Measurements from ENCODE around the gene DNASE1L1. TPM values are rescaled to one million over a fixed set of nuclear protein-coding genes. Genes with fewer than 3 reads are reported as not detected.
A peak's percentile ranks its signal among the peaks of the same experiment; 100 is the strongest.

Gene DNASE1L1
- total and polyA plus RNA-seq, 2 of the 13 experiments (the other 11 are each of a cell fraction or from before 2014, with no cell fraction given) = 4.7 to 12.3 TPM

DNA sequence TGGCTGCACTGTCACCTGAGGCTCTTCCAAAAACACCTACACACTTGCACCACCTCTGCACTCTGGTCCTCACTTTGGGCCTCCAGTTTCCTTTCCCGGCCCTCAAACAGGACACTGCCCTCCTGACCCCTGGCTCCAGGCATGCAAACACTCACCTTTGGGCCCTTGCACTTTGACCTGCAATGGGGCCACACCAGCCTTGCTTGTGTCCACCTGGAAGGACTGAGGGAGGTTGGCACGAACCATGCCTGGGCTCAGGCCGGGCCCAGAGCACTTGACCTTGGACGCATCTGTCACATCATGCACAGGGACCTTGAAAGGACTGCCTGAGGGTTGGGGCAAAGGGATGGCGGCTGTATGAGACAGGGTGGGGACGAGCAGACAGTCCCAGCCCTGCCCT, 50.2 kb downstream of the DNASE1L1 start (continued):
- TF ChIP-seq, protein P1, sequence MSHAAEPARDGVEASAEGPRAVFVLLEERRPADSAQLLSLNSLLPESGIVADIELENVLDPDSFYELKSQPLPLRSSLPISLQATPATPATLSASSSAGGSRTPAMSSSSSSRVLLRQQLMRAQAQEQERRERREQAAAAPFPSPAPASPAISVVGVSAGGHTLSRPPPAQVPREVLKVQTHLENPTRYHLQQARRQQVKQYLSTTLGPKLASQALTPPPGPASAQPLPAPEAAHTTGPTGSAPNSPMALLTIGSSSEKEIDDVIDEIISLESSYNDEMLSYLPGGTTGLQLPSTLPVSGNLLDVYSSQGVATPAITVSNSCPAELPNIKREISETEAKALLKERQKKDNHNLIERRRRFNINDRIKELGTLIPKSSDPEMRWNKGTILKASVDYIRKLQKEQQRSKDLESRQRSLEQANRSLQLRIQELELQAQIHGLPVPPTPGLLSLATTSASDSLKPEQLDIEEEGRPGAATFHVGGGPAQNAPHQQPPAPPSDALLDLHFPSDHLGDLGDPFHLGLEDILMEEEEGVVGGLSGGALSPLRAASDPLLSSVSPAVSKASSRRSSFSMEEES (CRISPR knock-in tag; IDR thresholded peaks at IDR 0.05) = no peak
- no peak for TF ChIP-seq MXD4 (CRISPR knock-in tag; IDR thresholded peaks at IDR 0.05)
- no peak for TF ChIP-seq NONO (IDR thresholded peaks at IDR 0.05)
- 0 out of 2 replicates have a peak, but pooled peaks have one; percentile 48 for TF ChIP-seq NONO (CRISPR knock-in tag; conservative IDR thresholded peaks at IDR 0.05)
- TF ChIP-seq NFATC3 (CRISPR knock-in tag; IDR thresholded peaks at IDR 0.05) = no peak
- TF ChIP-seq, protein P2, sequence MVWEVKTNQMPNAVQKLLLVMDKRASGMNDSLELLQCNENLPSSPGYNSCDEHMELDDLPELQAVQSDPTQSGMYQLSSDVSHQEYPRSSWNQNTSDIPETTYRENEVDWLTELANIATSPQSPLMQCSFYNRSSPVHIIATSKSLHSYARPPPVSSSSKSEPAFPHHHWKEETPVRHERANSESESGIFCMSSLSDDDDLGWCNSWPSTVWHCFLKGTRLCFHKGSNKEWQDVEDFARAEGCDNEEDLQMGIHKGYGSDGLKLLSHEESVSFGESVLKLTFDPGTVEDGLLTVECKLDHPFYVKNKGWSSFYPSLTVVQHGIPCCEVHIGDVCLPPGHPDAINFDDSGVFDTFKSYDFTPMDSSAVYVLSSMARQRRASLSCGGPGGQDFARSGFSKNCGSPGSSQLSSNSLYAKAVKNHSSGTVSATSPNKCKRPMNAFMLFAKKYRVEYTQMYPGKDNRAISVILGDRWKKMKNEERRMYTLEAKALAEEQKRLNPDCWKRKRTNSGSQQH (CRISPR knock-in tag; IDR thresholded peaks at IDR 0.05; ENCODE audit: low read depth) = no peak
- TF ChIP-seq KDM1A (CRISPR knock-in tag; IDR thresholded peaks at IDR 0.05) = no peak
- TF ChIP-seq SMAD9 (CRISPR knock-in tag; IDR thresholded peaks at IDR 0.05) = no peak
- peak; percentile 33 for TF ChIP-seq ZEB1 (IDR thresholded peaks at IDR 0.05; ENCODE audit: insufficient replicate concordance, low read depth)
- TF ChIP-seq SNRNP70 (IDR thresholded peaks at IDR 0.05; ENCODE audit: low read depth, low read length) = no peak
- TF ChIP-seq MEF2D (CRISPR knock-in tag; IDR thresholded peaks at IDR 0.05) = no peak
- no peak for TF ChIP-seq REXO4 (CRISPR knock-in tag; IDR thresholded peaks at IDR 0.05; ENCODE audit: borderline replicate concordance)
- no peak for TF ChIP-seq CBX2 (IDR thresholded peaks at IDR 0.05; ENCODE audit: low read depth, low read length)
- no peak for TF ChIP-seq CBX2 (CRISPR knock-in tag; IDR thresholded peaks at IDR 0.05; ENCODE audit: low read depth)
- TF ChIP-seq, protein P3, sequence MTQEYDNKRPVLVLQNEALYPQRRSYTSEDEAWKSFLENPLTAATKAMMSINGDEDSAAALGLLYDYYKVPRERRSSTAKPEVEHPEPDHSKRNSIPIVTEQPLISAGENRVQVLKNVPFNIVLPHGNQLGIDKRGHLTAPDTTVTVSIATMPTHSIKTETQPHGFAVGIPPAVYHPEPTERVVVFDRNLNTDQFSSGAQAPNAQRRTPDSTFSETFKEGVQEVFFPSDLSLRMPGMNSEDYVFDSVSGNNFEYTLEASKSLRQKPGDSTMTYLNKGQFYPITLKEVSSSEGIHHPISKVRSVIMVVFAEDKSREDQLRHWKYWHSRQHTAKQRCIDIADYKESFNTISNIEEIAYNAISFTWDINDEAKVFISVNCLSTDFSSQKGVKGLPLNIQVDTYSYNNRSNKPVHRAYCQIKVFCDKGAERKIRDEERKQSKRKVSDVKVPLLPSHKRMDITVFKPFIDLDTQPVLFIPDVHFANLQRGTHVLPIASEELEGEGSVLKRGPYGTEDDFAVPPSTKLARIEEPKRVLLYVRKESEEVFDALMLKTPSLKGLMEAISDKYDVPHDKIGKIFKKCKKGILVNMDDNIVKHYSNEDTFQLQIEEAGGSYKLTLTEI (CRISPR knock-in tag; conservative IDR thresholded peaks at IDR 0.05) = no peak
- TF ChIP-seq ZNF616 (CRISPR knock-in tag; IDR thresholded peaks at IDR 0.05; ENCODE audit: low read depth) = no peak

Data from HepG2 (cell line).